ENCODE results near the gene MZT2B. TPM values are rescaled to one million over a fixed set of nuclear protein-coding genes. Genes with fewer than 3 reads are reported as not detected.
"Not testable (repeated sequence)": the region's sequence is repeated elsewhere in the genome, so short reads cannot be mapped to it uniquely, and the experiment has no call there.

Gene MZT2B
- total RNA-seq, 1 experiment from 2014 or later = 198 TPM

DNA sequence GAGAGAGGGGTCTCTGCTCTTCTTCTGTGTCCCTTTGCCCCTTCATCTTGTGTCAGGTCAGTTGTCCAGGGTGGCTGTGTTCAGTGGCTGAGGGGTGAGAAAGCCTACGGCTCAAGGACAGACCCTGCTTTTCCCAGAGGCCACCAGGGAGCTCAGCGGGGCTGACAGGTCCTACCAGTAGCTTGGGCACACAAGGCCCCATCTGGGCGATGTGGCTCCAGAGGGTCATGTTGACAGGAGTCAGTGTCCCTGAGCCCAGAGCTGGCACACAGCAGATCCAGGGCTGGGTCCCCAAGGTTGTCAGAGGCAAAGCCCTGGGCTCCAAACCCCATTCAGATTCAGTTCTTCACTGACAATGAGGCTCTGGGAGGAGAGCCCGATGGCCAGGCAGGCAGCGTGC, 44.9 kb upstream of the MZT2B start:
- no CpG with 5 or more reads among the region's 5 CpGs for WGBS (ENCODE audit: extremely low coverage, insufficient read length, low lambda C conversion rate)
- H3K4me3 Mint-ChIP-seq; H3K27ac Mint-ChIP-seq; H2BK12ac ChIP-seq (ENCODE audit: insufficient read length, low read depth, low read length); H3K14ac ChIP-seq (ENCODE audit: insufficient read depth, low read length); H3K9me3 Mint-ChIP-seq; H3K27ac ChIP-seq (ENCODE audit: insufficient read length, low read depth, low read length); H3K9ac ChIP-seq (ENCODE audit: extremely low read depth, insufficient read length, low read length); H3K4me1 Mint-ChIP-seq; H3K18ac ChIP-seq (ENCODE audit: insufficient read length, low read depth, low read length); H2AFZ ChIP-seq (ENCODE audit: low read length); H4K5ac ChIP-seq (ENCODE audit: insufficient read length, low read depth, low read length); H3K79me2 ChIP-seq (ENCODE audit: insufficient read depth, low read length); H3K79me1 ChIP-seq (ENCODE audit: insufficient read depth, low read depth, low read length, poor library complexity, severe bottlenecking); H3K23me2 ChIP-seq (ENCODE audit: insufficient read length, low read depth, low read length, poor library complexity, severe bottlenecking); H3K36me3 Mint-ChIP-seq (ENCODE audit: insufficient read depth in 1 of 3, low read depth in 3 of 3); H2BK15ac ChIP-seq (ENCODE audit: low read depth, low read length); H2AK5ac ChIP-seq (ENCODE audit: insufficient read length, low read length); H2BK120ac ChIP-seq (ENCODE audit: low read depth, low read length, poor library complexity, severe bottlenecking); H3K4me2 ChIP-seq (ENCODE audit: insufficient read depth, insufficient read length, low read length); H4K20me1 ChIP-seq (ENCODE audit: control insufficient read depth, insufficient read depth, insufficient read length); H2BK5ac ChIP-seq (ENCODE audit: insufficient read length, low read length); H3K4ac ChIP-seq (ENCODE audit: low read depth, low read length); H3K27me3 ChIP-seq (ENCODE audit: insufficient read depth, low read length); H3K9me3 ChIP-seq (ENCODE audit: control insufficient read depth, low read depth, low read length); H4K91ac ChIP-seq (ENCODE audit: insufficient read length, low read depth, low read length); H3T11ph ChIP-seq (ENCODE audit: low read length); H3K56ac ChIP-seq (ENCODE audit: insufficient read length, low read depth, low read length); H3K27me3 Mint-ChIP-seq (ENCODE audit: low read depth); H3K23ac ChIP-seq (ENCODE audit: insufficient read length, low read depth, low read length); H4K8ac ChIP-seq (replicated peaks; ENCODE audit: insufficient read length, low read depth, low read length); H2BK20ac ChIP-seq (ENCODE audit: low read depth, low read length, poor library complexity, severe bottlenecking); H3K4me1 ChIP-seq (ENCODE audit: insufficient read depth, low read length): not testable (repeated sequence)
- peak; percentile 13 for DNase-seq

DNA sequence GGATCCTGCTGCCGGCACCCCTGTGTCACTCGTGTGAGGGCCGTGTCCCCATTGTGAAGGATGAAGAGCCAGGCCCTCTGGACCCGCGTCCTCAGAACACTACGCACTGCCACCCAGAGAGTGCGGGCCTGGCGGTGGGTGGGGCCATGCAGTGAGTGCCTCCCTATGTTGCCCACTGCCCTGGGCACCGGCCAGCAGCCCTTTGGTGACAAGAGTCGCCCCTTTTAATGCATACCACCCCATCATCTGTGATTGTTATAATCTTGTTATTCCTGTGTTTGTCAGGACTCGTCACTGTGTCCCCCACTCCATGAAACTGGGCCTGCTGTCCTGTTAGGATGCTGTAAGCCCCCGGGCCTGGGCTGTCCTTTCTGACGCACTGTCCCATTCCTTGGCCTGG, 43.7 kb upstream of the MZT2B start:
- not testable (repeated sequence) for H3K14ac ChIP-seq (ENCODE audit: insufficient read depth, low read length); H3K4ac ChIP-seq (ENCODE audit: low read depth, low read length)

More for the DNA sequence above, 43.7 kb upstream of the MZT2B start:
- not testable (repeated sequence) for H3K4me2 ChIP-seq (ENCODE audit: insufficient read depth, insufficient read length, low read length); H2BK120ac ChIP-seq (ENCODE audit: low read depth, low read length, poor library complexity, severe bottlenecking); H3K36me3 Mint-ChIP-seq (ENCODE audit: insufficient read depth in 1 of 3, low read depth in 3 of 3); H2BK5ac ChIP-seq (ENCODE audit: insufficient read length, low read length); H4K5ac ChIP-seq (ENCODE audit: insufficient read length, low read depth, low read length); H3K9me3 Mint-ChIP-seq; H2BK12ac ChIP-seq (ENCODE audit: insufficient read length, low read depth, low read length); H3K27ac Mint-ChIP-seq; H4K8ac ChIP-seq (replicated peaks; ENCODE audit: insufficient read length, low read depth, low read length); H3K18ac ChIP-seq (ENCODE audit: insufficient read length, low read depth, low read length); H3K4me1 Mint-ChIP-seq; H3T11ph ChIP-seq (ENCODE audit: low read length); H3K23ac ChIP-seq (ENCODE audit: insufficient read length, low read depth, low read length); H4K91ac ChIP-seq (ENCODE audit: insufficient read length, low read depth, low read length); H3K23me2 ChIP-seq (ENCODE audit: insufficient read length, low read depth, low read length, poor library complexity, severe bottlenecking); H3K4me3 Mint-ChIP-seq; H3K9ac ChIP-seq (ENCODE audit: extremely low read depth, insufficient read length, low read length); H2BK15ac ChIP-seq (ENCODE audit: low read depth, low read length); H2AK5ac ChIP-seq (ENCODE audit: insufficient read length, low read length); H3K4me1 ChIP-seq (ENCODE audit: insufficient read depth, low read length); H2BK20ac ChIP-seq (ENCODE audit: low read depth, low read length, poor library complexity, severe bottlenecking); H3K9me3 ChIP-seq (ENCODE audit: control insufficient read depth, low read depth, low read length); H3K56ac ChIP-seq (ENCODE audit: insufficient read length, low read depth, low read length); H3K79me2 ChIP-seq (ENCODE audit: insufficient read depth, low read length); H3K27me3 Mint-ChIP-seq (ENCODE audit: low read depth); H4K20me1 ChIP-seq (ENCODE audit: control insufficient read depth, insufficient read depth, insufficient read length); H3K79me1 ChIP-seq (ENCODE audit: insufficient read depth, low read depth, low read length, poor library complexity, severe bottlenecking); H3K27ac ChIP-seq (ENCODE audit: insufficient read length, low read depth, low read length); H3K27me3 ChIP-seq (ENCODE audit: insufficient read depth, low read length); H2AFZ ChIP-seq (ENCODE audit: low read length)
- WGBS (ENCODE audit: extremely low coverage, insufficient read length, low lambda C conversion rate) = no CpG with 5 or more reads among the region's 13 CpGs
- DNase-seq = peak; percentile 8

Data from H9 (cell line).